T-helper 1 cell treated with Interleukin-12 subunit alpha and Interleukin-12 subunit beta and Interleukin-4 antibody, amounts not matched to agents 30 μg/mL and 1 μg/mL, for 36 hours (primary cell): ENCODE results near the gene FNDC3B.

Experiments used
- H3K27ac Mint-ChIP-seq: one replicate; pipeline ENCODE4 v1.8.0; 2021; ENCODE audit warnings: mild to moderate bottlenecking, mixed read lengths
- H3K27me3 Mint-ChIP-seq: one replicate; pipeline ENCODE4 v1.8.0; 2021; ENCODE audit warnings: low read depth, mixed read lengths
- H3K36me3 Mint-ChIP-seq: one replicate; pipeline ENCODE4 v1.8.0; 2021; ENCODE audit warnings: low read depth, mixed read lengths
- H3K4me1 Mint-ChIP-seq: one replicate; pipeline ENCODE4 v1.8.0; 2021; ENCODE audit warnings: low read depth, mixed read lengths
- H3K4me3 Mint-ChIP-seq: one replicate; pipeline ENCODE4 v1.8.0; 2021; ENCODE audit warnings: mild to moderate bottlenecking, moderate library complexity, mixed read lengths
- H3K9me3 Mint-ChIP-seq: one replicate; pipeline ENCODE4 v1.8.0; 2021; ENCODE audit warnings: mixed read lengths

The FNDC3B gene

GRCh38 chr3:172069478-172069877 lies 30.1 kb downstream of the FNDC3B start:
- peaks cover 21% of the 10 kb centered on the region for H3K4me1 Mint-ChIP-seq
- no peaks in the 10 kb centered on the region for H3K27me3 Mint-ChIP-seq
- H3K27ac Mint-ChIP-seq = no peak overlapping the region
- H3K9me3 Mint-ChIP-seq = no peaks in the 10 kb centered on the region
- peaks cover 3% of the 10 kb centered on the region for H3K36me3 Mint-ChIP-seq
- no peak overlapping the region for H3K4me3 Mint-ChIP-seq

- Mint-ChIP-seq H3K27ac (no peak overlapping the region), H3K36me3 (peaks cover 3% of the 10 kb centered on the region), H3K4me1 (peaks cover 18% of the 10 kb centered on the region), H3K27me3 (no peaks in the 10 kb centered on the region), H3K9me3 (no peaks in the 10 kb centered on the region), H3K4me3 (no peak overlapping the region)
Observed at GRCh38 chr3:172070269-172070668, 30.9 kb downstream of the FNDC3B start.

- peaks cover 3% of the 10 kb centered on the region for H3K36me3 Mint-ChIP-seq
- H3K27me3 Mint-ChIP-seq = no peaks in the 10 kb centered on the region
- no peak overlapping the region for H3K27ac Mint-ChIP-seq
- H3K4me1 Mint-ChIP-seq = peaks cover 14% of the 10 kb centered on the region
- no peak overlapping the region for H3K4me3 Mint-ChIP-seq
- no peaks in the 10 kb centered on the region for H3K9me3 Mint-ChIP-seq
Observed at GRCh38 chr3:172070802-172071201, 31.4 kb downstream of the FNDC3B start.

GRCh38 chr3:172071780-172072330 lies 32.5 kb downstream of the FNDC3B start:
- Mint-ChIP-seq H3K27ac (no peak overlapping the region), H3K4me1 (peaks cover 8% of the 10 kb centered on the region), H3K4me3 (no peak overlapping the region), H3K36me3 (peaks cover 3% of the 10 kb centered on the region), H3K9me3 (no peaks in the 10 kb centered on the region), H3K27me3 (no peaks in the 10 kb centered on the region)

GRCh38 chr3:172072543-172072942 lies 33.2 kb downstream of the FNDC3B start:
- no peak overlapping the region for H3K4me3 Mint-ChIP-seq
- H3K4me1 Mint-ChIP-seq = peaks cover 4% of the 10 kb centered on the region
- H3K9me3 Mint-ChIP-seq = no peaks in the 10 kb centered on the region
- H3K36me3 Mint-ChIP-seq = peaks cover 3% of the 10 kb centered on the region
- H3K27ac Mint-ChIP-seq = no peak overlapping the region
- no peaks in the 10 kb centered on the region for H3K27me3 Mint-ChIP-seq

- H3K27ac Mint-ChIP-seq = no peak overlapping the region
- H3K4me3 Mint-ChIP-seq = no peak overlapping the region
- H3K9me3 Mint-ChIP-seq = no peaks in the 10 kb centered on the region
- H3K27me3 Mint-ChIP-seq = no peaks in the 10 kb centered on the region
- no peaks in the 10 kb centered on the region for H3K4me1 Mint-ChIP-seq
- peaks cover 6% of the 10 kb centered on the region for H3K36me3 Mint-ChIP-seq
Observed at GRCh38 chr3:172073262-172073915, 34.0 kb downstream of the FNDC3B start.

GRCh38 chr3:172074032-172074431 lies 34.7 kb downstream of the FNDC3B start:
- no peaks in the 10 kb centered on the region for H3K27me3 Mint-ChIP-seq
- no peaks in the 10 kb centered on the region for H3K9me3 Mint-ChIP-seq
- no peak overlapping the region for H3K27ac Mint-ChIP-seq
- peaks cover 2% of the 10 kb centered on the region for H3K4me1 Mint-ChIP-seq
- H3K36me3 Mint-ChIP-seq = peaks cover 9% of the 10 kb centered on the region
- H3K4me3 Mint-ChIP-seq = no peak overlapping the region

- H3K36me3 Mint-ChIP-seq = peaks cover 14% of the 10 kb centered on the region
- no peak overlapping the region for H3K4me3 Mint-ChIP-seq
- no peaks in the 10 kb centered on the region for H3K27me3 Mint-ChIP-seq
- H3K4me1 Mint-ChIP-seq = peaks cover 7% of the 10 kb centered on the region
- no peaks in the 10 kb centered on the region for H3K9me3 Mint-ChIP-seq
- H3K27ac Mint-ChIP-seq = no peak overlapping the region
Observed at GRCh38 chr3:172074586-172074985, 35.2 kb downstream of the FNDC3B start.

GRCh38 chr3:172076212-172076611 lies 36.8 kb downstream of the FNDC3B start:
- Mint-ChIP-seq H3K27ac (no peak overlapping the region), H3K4me3 (no peak overlapping the region), H3K4me1 (peaks cover 7% of the 10 kb centered on the region), H3K27me3 (no peaks in the 10 kb centered on the region), H3K36me3 (peaks cover 14% of the 10 kb centered on the region), H3K9me3 (no peaks in the 10 kb centered on the region)

GRCh38 chr3:172077197-172077757 lies 37.9 kb downstream of the FNDC3B start:
- Mint-ChIP-seq H3K9me3 (no peaks in the 10 kb centered on the region), H3K27me3 (no peaks in the 10 kb centered on the region), H3K27ac (no peak overlapping the region), H3K36me3 (peaks cover 14% of the 10 kb centered on the region), H3K4me3 (no peak overlapping the region), H3K4me1 (peaks cover 7% of the 10 kb centered on the region)

GRCh38 chr3:172078244-172078643 lies 38.9 kb downstream of the FNDC3B start:
- no peak overlapping the region for H3K4me3 Mint-ChIP-seq
- H3K36me3 Mint-ChIP-seq = peaks cover 14% of the 10 kb centered on the region
- no peak overlapping the region for H3K27ac Mint-ChIP-seq
- peaks cover 9% of the 10 kb centered on the region for H3K4me1 Mint-ChIP-seq
- no peaks in the 10 kb centered on the region for H3K9me3 Mint-ChIP-seq
- H3K27me3 Mint-ChIP-seq = no peaks in the 10 kb centered on the region

GRCh38 chr3:172078721-172079120 lies 39.3 kb downstream of the FNDC3B start:
- Mint-ChIP-seq H3K9me3 (no peaks in the 10 kb centered on the region), H3K27ac (no peak overlapping the region), H3K36me3 (peaks cover 14% of the 10 kb centered on the region), H3K27me3 (no peaks in the 10 kb centered on the region), H3K4me1 (peaks cover 9% of the 10 kb centered on the region), H3K4me3 (no peak overlapping the region)

GRCh38 chr3:172079326-172079976 lies 40.1 kb downstream of the FNDC3B start:
- Mint-ChIP-seq H3K27me3 (no peaks in the 10 kb centered on the region), H3K9me3 (no peaks in the 10 kb centered on the region), H3K36me3 (peaks cover 11% of the 10 kb centered on the region), H3K27ac (no peak overlapping the region), H3K4me1 (peaks cover 9% of the 10 kb centered on the region), H3K4me3 (no peak overlapping the region)

- no peaks in the 10 kb centered on the region for H3K27me3 Mint-ChIP-seq
- H3K9me3 Mint-ChIP-seq = no peaks in the 10 kb centered on the region
- H3K36me3 Mint-ChIP-seq = peaks cover 14% of the 10 kb centered on the region
- H3K4me1 Mint-ChIP-seq = peaks cover 18% of the 10 kb centered on the region
- H3K4me3 Mint-ChIP-seq = no peak overlapping the region
- no peak overlapping the region for H3K27ac Mint-ChIP-seq
Observed at GRCh38 chr3:172080503-172080902, 41.1 kb downstream of the FNDC3B start.

- H3K36me3 Mint-ChIP-seq = peaks cover 19% of the 10 kb centered on the region
- H3K4me1 Mint-ChIP-seq = peaks cover 27% of the 10 kb centered on the region
- H3K4me3 Mint-ChIP-seq = no peak overlapping the region
- H3K9me3 Mint-ChIP-seq = no peaks in the 10 kb centered on the region
- no peak overlapping the region for H3K27ac Mint-ChIP-seq
- no peaks in the 10 kb centered on the region for H3K27me3 Mint-ChIP-seq
Observed at GRCh38 chr3:172082269-172082668, 42.9 kb downstream of the FNDC3B start.
